Right renal pelvis (tissue), 4 donors: ENCODE measurements around the gene KRTAP12-4. TPM values are rescaled to one million over a fixed set of nuclear protein-coding genes. Genes with fewer than 3 reads are reported as not detected.
"Not testable (repeated sequence)": the region's sequence is repeated elsewhere in the genome, so short reads cannot be mapped to it uniquely, and the experiment has no call there.

ENCODE experiments used
- DNase-seq, 4 donors: peaks; one replicate each; pipeline ENCODE4 v3.0.0-alpha.2; 2013; ENCODE audit warnings: low read depth in 4 of 4, low spot score in 3 of 4, missing footprints in 1 of 4
- polyA plus RNA-seq, 4 donors: library from polyadenylated mRNA; unstranded; fragments of 120-200 nt; gene quantifications; one replicate each; pipeline ENCODE4 v1.2.1, GENCODE V29; 2013; ENCODE audit not compliant: insufficient read length in 4 of 4

The KRTAP12-4 gene
- polyA plus RNA-seq, 4 donors, result not detected

DNA sequence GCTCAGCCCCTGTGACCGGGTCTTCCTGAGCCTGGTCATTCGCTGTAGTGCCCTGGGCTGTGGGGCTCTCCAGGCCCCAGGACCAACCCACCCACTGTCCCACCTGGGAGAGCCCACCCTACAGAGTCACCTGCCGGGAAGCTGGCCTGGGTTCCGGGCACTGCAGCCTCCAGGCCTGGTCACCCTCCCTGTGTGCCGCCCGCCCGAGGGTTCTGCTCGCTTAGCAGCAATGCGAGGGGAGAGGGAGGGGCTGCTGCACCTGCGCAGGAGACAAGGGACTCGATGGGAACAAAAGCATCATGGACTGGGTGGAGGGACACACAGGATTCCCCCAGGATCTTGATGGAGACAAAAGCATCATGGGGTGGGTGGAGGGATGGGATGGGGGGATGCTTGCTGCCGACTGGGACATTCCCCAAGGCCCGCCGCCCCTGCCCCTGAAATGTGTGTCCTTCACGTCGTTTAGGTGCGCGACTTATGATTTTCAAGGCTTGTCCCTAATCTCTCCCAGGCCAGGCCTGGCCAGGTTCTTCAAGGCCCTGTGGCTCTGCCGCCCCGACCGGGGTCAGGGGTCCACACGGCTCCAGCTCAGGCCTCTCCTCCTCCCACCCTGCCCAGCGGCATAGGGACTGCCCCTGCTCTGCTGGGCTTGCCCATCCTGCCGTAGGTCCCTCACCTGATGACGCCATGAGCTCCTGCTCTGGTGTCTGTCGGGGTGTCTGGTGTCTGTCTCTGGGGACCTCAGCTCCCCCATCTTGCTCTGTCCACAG lies 40.9 kb downstream of the KRTAP12-4 start:
- DNase-seq, result no peak

- DNase-seq, result no peak
Observed at GRCh38 chr21:44612669-44613229, 41.7 kb downstream of the KRTAP12-4 start.

DNA sequence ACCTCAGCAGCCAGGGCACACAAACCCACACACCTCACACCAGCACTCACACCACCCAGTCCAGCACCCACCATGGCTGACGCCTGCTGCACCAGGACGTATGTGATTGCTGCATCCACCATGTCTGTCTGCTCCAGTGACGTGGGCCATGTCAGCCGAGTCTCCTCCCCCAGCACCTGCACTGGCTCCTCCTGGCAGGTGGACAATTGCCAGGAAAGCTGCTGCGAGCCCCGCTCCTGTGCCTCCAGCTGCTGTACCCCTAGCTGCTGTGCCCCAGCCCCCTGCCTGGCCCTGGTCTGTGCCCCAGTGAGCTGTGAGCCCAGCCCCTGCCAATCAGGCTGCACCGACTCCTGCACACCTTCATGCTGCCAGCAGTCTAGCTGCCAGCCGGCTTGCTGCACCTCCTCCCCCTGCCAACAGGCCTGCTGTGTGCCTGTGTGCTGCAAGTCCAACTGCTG lies 42.4 kb downstream of the KRTAP12-4 start, which contains the start of gene KRTAP10-8:
KRTAP10-8 (plus strand) TSS at position 51 of the 458 bp plus-strand sequence; CDS start at position 73, 22 bp downstream.
- DNase-seq, result no peak

GRCh38 chr21:44611551-44611950 lies 42.9 kb downstream of the KRTAP12-4 start:
- DNase-seq, result no peak

DNA sequence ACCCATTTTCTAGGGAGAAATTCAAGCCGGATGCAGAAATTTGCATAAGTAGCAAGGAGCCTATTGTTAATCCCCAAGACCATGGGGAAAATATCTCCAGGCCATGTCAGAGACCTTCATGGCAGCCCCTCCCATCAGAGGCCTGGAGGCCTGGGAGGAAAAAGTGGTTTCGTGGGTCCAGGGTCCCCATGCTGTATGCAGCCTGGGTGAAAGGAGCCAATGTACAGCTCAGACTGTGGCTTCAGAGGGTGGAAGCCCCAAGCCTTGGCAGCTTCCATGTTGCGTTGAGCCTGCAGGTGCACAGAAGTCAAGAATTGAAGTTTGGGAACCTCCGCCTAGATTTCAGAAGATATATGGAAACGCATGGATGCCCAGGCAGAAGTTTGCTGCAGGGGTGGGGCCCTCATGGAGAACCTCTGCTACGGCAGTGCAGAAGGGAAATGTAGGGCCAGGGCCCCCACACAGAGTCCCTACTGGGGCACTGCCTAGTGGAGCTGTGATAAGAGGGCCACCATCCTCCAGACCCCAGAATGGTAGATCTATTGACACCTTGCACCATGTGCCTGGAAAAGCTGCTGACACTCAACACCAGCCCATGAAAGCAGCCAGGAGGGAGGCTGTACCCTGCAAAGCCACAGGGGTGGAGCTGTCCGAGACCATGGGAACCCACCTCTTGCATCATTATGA lies 44.2 kb downstream of the KRTAP12-4 start:
- not testable (repeated sequence) for DNase-seq

DNA sequence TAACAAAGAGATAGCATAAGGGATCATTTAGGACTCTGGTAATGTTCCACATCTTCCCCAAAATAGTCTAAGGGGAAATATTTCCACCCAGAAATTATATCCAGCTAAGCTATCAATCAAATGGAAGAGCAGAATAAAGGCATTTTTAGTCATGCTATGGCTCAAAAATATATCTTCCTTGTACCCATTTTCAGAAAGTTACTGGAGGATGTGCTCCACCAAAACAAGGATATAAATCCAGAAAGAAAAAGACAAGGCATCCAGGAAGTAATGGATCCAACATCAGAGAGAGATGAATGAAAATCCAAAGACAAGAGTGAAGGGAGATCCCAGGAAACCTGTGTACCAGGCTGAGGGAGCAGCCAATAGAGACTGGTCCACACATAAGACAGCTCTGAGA lies 45.3 kb downstream of the KRTAP12-4 start:
- DNase-seq, result no peak

GRCh38 chr21:44606495-44606894 lies 48.0 kb downstream of the KRTAP12-4 start:
- DNase-seq, result no peak

Other genes starting within 250 kb of the KRTAP12-4 start
- 1 to 10 TPM; 4.3 to 5.4 (median 4.9) TPM for gene LRRC3, start 199.1 kb downstream of the KRTAP12-4 start, polyA plus RNA-seq
- not detected for gene KRTAP10-1, start 114.5 kb downstream of the KRTAP12-4 start, polyA plus RNA-seq
- under 1 TPM in 1 of 4 donors, not detected in 3; 0.05 TPM for gene KRTAP10-2, start 103.2 kb downstream of the KRTAP12-4 start, polyA plus RNA-seq
- not detected for gene KRTAP10-3, start 95.9 kb downstream of the KRTAP12-4 start, polyA plus RNA-seq
- gene KRTAP10-4, start 80.9 kb downstream of the KRTAP12-4 start, polyA plus RNA-seq, result not detected
- not detected for gene KRTAP10-5, start 74.1 kb downstream of the KRTAP12-4 start, polyA plus RNA-seq
- gene KRTAP10-6, start 62.2 kb downstream of the KRTAP12-4 start, polyA plus RNA-seq, result not detected
- gene KRTAP10-7, start 54.1 kb downstream of the KRTAP12-4 start, polyA plus RNA-seq, result not detected
- not detected for gene KRTAP10-8, start 42.6 kb downstream of the KRTAP12-4 start, polyA plus RNA-seq
- not detected for gene KRTAP10-9, start 27.6 kb downstream of the KRTAP12-4 start, polyA plus RNA-seq
- gene KRTAP10-10, start 17.3 kb downstream of the KRTAP12-4 start, polyA plus RNA-seq, result not detected
- gene KRTAP10-11, start 8.2 kb downstream of the KRTAP12-4 start, polyA plus RNA-seq, result not detected
- gene KRTAP12-3, start 3.3 kb upstream of the KRTAP12-4 start, polyA plus RNA-seq, result not detected
- not detected for gene KRTAP12-2, start 12.3 kb upstream of the KRTAP12-4 start, polyA plus RNA-seq
- not detected for gene KRTAP12-1, start 27.5 kb upstream of the KRTAP12-4 start, polyA plus RNA-seq
- not detected for gene KRTAP10-12, start 42.5 kb upstream of the KRTAP12-4 start, polyA plus RNA-seq
- 1 to 10 TPM in 1 of 4 donors, under 1 TPM in 3; 0.60 to 1.2 (median 0.82) TPM for gene TSPEAR, start 56.9 kb upstream of the KRTAP12-4 start, polyA plus RNA-seq
- 10 to 100 TPM; 76.2 to 97.8 (median 84.2) TPM for gene UBE2G2, start 147.2 kb upstream of the KRTAP12-4 start, polyA plus RNA-seq
- 100 to 1,000 TPM; 112 to 128 (median 121) TPM for gene SUMO3, start 163.4 kb upstream of the KRTAP12-4 start, polyA plus RNA-seq
- 100 to 1,000 TPM; 283 to 306 (median 289) TPM for gene PTTG1IP, start 219.0 kb upstream of the KRTAP12-4 start, polyA plus RNA-seq